ENCODE measurements around the gene GLUD1. TPM values are rescaled to one million over a fixed set of nuclear protein-coding genes. Genes with fewer than 3 reads are reported as not detected.
"Not testable (repeated sequence)": the region's sequence is repeated elsewhere in the genome, so short reads cannot be mapped to it uniquely, and the experiment has no call there.

GLUD1 gene
- polyA plus RNA-seq, 1 donor from 2014 or later, result 107 TPM

- H3K4me2 ChIP-seq (ENCODE audit: low read length), result no peak overlapping the region
- TF ChIP-seq EP300 (conservative IDR thresholded peaks at IDR 0.05; ENCODE audit: poor library complexity, severe bottlenecking) (no peak), SMC3 (conservative IDR thresholded peaks at IDR 0.05; ENCODE audit: poor library complexity) (no peak), MXI1 (conservative IDR thresholded peaks at IDR 0.05; ENCODE audit: poor library complexity, severe bottlenecking) (no peak), RAD21 (conservative IDR thresholded peaks at IDR 0.05) (no peak), REST (IDR thresholded peaks at IDR 0.05; ENCODE audit: borderline replicate concordance) (no peak)
- no peaks in the 10 kb centered on the region for H3K9me2 ChIP-seq (ENCODE audit: insufficient read depth, low read length)
- no peaks in the 10 kb centered on the region for H3F3A ChIP-seq (ENCODE audit: insufficient read depth, low read length, poor library complexity, severe bottlenecking)
- no peak overlapping the region for H3K4me3 ChIP-seq (ENCODE audit: low read length)
- H3K27me3 ChIP-seq (ENCODE audit: insufficient read depth, low read depth, low read length), result no peaks in the 10 kb centered on the region
- H3K9me3 ChIP-seq (ENCODE audit: low read length), result peaks cover 3% of the 10 kb centered on the region
- no peaks in the 10 kb centered on the region for H4K20me1 ChIP-seq (ENCODE audit: insufficient read depth)
- H2AFZ ChIP-seq (ENCODE audit: low read depth, low read length), result no peak overlapping the region
- no peaks in the 10 kb centered on the region for H3K36me3 ChIP-seq (ENCODE audit: insufficient read depth, low read length)
- H3K9ac ChIP-seq (ENCODE audit: low read length), result no peak overlapping the region
- H3K79me2 ChIP-seq (replicated peaks; ENCODE audit: insufficient read depth, low read length), result no peaks in the 10 kb centered on the region
- no peak overlapping the region for H3K27ac ChIP-seq (ENCODE audit: low read length)
Measured at GRCh38 chr10:87036623-87037022, 58.0 kb downstream of the GLUD1 start.

GRCh38 chr10:87030912-87031635 lies 63.6 kb downstream of the GLUD1 start:
- Histone ChIP-seq H4K20me1 (ENCODE audit: insufficient read depth) (no peaks in the 10 kb centered on the region), H3K9me2 (ENCODE audit: insufficient read depth, low read length) (no peaks in the 10 kb centered on the region), H3F3A (ENCODE audit: insufficient read depth, low read length, poor library complexity, severe bottlenecking) (no peaks in the 10 kb centered on the region), H2AFZ (ENCODE audit: low read depth, low read length) (no peak overlapping the region), H3K9me3 (ENCODE audit: low read length) (no peaks in the 10 kb centered on the region), H3K27ac (ENCODE audit: low read length) (no peak overlapping the region), H3K4me3 (ENCODE audit: low read length) (no peak overlapping the region), H3K36me3 (ENCODE audit: insufficient read depth, low read length) (no peaks in the 10 kb centered on the region), H3K27me3 (ENCODE audit: insufficient read depth, low read depth, low read length) (no peaks in the 10 kb centered on the region), H3K79me2 (replicated peaks; ENCODE audit: insufficient read depth, low read length) (no peaks in the 10 kb centered on the region), H3K4me2 (ENCODE audit: low read length) (no peak overlapping the region), H3K9ac (ENCODE audit: low read length) (no peak overlapping the region)
- TF ChIP-seq POLR2AphosphoS5 (IDR thresholded peaks at IDR 0.05) (no peak), RAD21 (conservative IDR thresholded peaks at IDR 0.05) (no peak), REST (IDR thresholded peaks at IDR 0.05; ENCODE audit: borderline replicate concordance) (no peak), CTCF (IDR thresholded peaks at IDR 0.05; ENCODE audit: poor library complexity, severe bottlenecking) (no peak), EZH2 (IDR thresholded peaks at IDR 0.05; ENCODE audit: borderline replicate concordance, insufficient read depth, low read length, poor library complexity, severe bottlenecking) (no peak), MXI1 (conservative IDR thresholded peaks at IDR 0.05; ENCODE audit: poor library complexity, severe bottlenecking) (no peak), SMC3 (conservative IDR thresholded peaks at IDR 0.05; ENCODE audit: poor library complexity) (no peak), EP300 (conservative IDR thresholded peaks at IDR 0.05; ENCODE audit: poor library complexity, severe bottlenecking) (no peak), TAF1 (IDR thresholded peaks at IDR 0.05; ENCODE audit: low read depth) (no peak)

- not testable (repeated sequence) for H3K36me3 ChIP-seq (ENCODE audit: insufficient read depth, low read length); H3K9ac ChIP-seq (ENCODE audit: low read length); H3K4me2 ChIP-seq (ENCODE audit: low read length); H3K27ac ChIP-seq (ENCODE audit: low read length); H3F3A ChIP-seq (ENCODE audit: insufficient read depth, low read length, poor library complexity, severe bottlenecking); H3K9me2 ChIP-seq (ENCODE audit: insufficient read depth, low read length); H3K4me3 ChIP-seq (ENCODE audit: low read length); H2AFZ ChIP-seq (ENCODE audit: low read depth, low read length); H3K79me2 ChIP-seq (replicated peaks; ENCODE audit: insufficient read depth, low read length); H3K9me3 ChIP-seq (ENCODE audit: low read length); H4K20me1 ChIP-seq (ENCODE audit: insufficient read depth); H3K27me3 ChIP-seq (ENCODE audit: insufficient read depth, low read depth, low read length)
Measured at GRCh38 chr10:87030419-87030818, 64.2 kb downstream of the GLUD1 start.

Data from neural cell (in vitro differentiated cells).